Middle frontal gyrus (tissue), 1 donor: Measurements from ENCODE around the gene FAT1.
"Not testable (repeated sequence)": the region's sequence is repeated elsewhere in the genome, so short reads cannot be mapped to it uniquely, and the experiment has no call there.

Experiments used
- DNase-seq: peaks from one replicate; pipeline ENCODE4 v3.0.0-alpha.2; 2015; ENCODE audit warnings: low spot score; ENCODE audit errors: extremely low spot score

Gene FAT1

GRCh38 chr4:186723292-186724057 is at the start of gene FAT1:
Gene FAT1 (minus strand): TSS chr4:186723856. CDS start chr4:186709827, 14,029 bp downstream.
- no peak for DNase-seq

- DNase-seq = no peak
Measured at GRCh38 chr4:186772936-186773487, 49.4 kb upstream of the FAT1 start.

- DNase-seq = no peak
Measured at GRCh38 chr4:186771624-186772023, 48.0 kb upstream of the FAT1 start.

GRCh38 chr4:186770481-186771175 is 47.0 kb upstream of the FAT1 start:
- no peak for DNase-seq

GRCh38 chr4:186767794-186768193 is 44.1 kb upstream of the FAT1 start:
- no peak for DNase-seq

GRCh38 chr4:186765673-186766546 is 42.3 kb upstream of the FAT1 start:
- no peak for DNase-seq

GRCh38 chr4:186765138-186765537 is 41.5 kb upstream of the FAT1 start:
- DNase-seq = no peak

GRCh38 chr4:186764457-186764856 is 40.8 kb upstream of the FAT1 start:
- no peak for DNase-seq

- DNase-seq = no peak
Measured at GRCh38 chr4:186762865-186763264, 39.2 kb upstream of the FAT1 start.

- DNase-seq = no peak
Measured at GRCh38 chr4:186762361-186762760, 38.7 kb upstream of the FAT1 start.

- not testable (repeated sequence) for DNase-seq
Measured at GRCh38 chr4:186761956-186762355, 38.3 kb upstream of the FAT1 start.

GRCh38 chr4:186761393-186761792 is 37.7 kb upstream of the FAT1 start:
- DNase-seq = no peak

- DNase-seq = no peak
Measured at GRCh38 chr4:186760576-186760975, 36.9 kb upstream of the FAT1 start.

GRCh38 chr4:186759990-186760389 is 36.3 kb upstream of the FAT1 start:
- no peak for DNase-seq

GRCh38 chr4:186758929-186759682 is 35.5 kb upstream of the FAT1 start:
- no peak for DNase-seq

- DNase-seq = no peak
Measured at GRCh38 chr4:186757696-186758355, 34.2 kb upstream of the FAT1 start.

- not testable (repeated sequence) for DNase-seq
Measured at GRCh38 chr4:186756550-186756949, 32.9 kb upstream of the FAT1 start.

GRCh38 chr4:186755550-186756519 is 32.2 kb upstream of the FAT1 start:
- no peak for DNase-seq

GRCh38 chr4:186754976-186755375 is 31.3 kb upstream of the FAT1 start:
- DNase-seq = no peak
